ENCODE results near the gene NIPBL. TPM values are rescaled to one million over a fixed set of nuclear protein-coding genes. Genes with fewer than 3 reads are reported as not detected.

NIPBL gene
- total RNA-seq, 1 experiment from 2014 or later: 48.3 TPM

DNA sequence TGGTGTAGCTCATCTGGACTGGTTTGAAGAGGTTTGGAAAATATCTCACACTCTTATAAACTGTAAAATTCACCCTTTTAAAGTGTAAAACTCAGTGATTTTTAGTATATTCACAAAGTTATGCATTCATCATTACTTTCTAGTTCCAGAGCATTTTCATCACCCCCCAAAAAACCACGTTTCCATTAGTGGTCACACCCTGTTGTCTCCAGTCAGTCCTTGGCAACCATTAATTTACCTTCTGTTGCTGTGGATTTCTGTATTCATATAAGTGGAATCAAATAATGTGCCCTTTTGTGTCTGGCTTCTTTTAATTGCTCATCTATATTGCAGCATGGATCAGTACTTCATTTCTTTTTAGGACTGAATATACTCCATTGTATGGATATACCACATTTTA, 18.4 kb downstream of the NIPBL start:
- Mint-ChIP-seq H3K4me3 (no peak overlapping the region), H3K27me3 (ENCODE audit: low read depth) (no peaks in the 10 kb centered on the region), H3K4me1 (peaks cover 26% of the 10 kb centered on the region), H3K27ac (no peak overlapping the region), H3K9me3 (peaks cover 10% of the 10 kb centered on the region), H3K36me3 (peaks cover 11% of the 10 kb centered on the region)
- ATAC-seq: no peak
- CTCF ChIA-PET: no interaction called here
- DNase-seq (ENCODE audit: low spot score): no peak
- POLR2A ChIA-PET: no interaction called here
- TF ChIP-seq, protein P1, sequence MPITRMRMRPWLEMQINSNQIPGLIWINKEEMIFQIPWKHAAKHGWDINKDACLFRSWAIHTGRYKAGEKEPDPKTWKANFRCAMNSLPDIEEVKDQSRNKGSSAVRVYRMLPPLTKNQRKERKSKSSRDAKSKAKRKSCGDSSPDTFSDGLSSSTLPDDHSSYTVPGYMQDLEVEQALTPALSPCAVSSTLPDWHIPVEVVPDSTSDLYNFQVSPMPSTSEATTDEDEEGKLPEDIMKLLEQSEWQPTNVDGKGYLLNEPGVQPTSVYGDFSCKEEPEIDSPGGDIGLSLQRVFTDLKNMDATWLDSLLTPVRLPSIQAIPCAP (CRISPR knock-in tag; IDR thresholded peaks at IDR 0.05): no peak
- TF ChIP-seq, protein P2, sequence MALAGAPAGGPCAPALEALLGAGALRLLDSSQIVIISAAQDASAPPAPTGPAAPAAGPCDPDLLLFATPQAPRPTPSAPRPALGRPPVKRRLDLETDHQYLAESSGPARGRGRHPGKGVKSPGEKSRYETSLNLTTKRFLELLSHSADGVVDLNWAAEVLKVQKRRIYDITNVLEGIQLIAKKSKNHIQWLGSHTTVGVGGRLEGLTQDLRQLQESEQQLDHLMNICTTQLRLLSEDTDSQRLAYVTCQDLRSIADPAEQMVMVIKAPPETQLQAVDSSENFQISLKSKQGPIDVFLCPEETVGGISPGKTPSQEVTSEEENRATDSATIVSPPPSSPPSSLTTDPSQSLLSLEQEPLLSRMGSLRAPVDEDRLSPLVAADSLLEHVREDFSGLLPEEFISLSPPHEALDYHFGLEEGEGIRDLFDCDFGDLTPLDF (CRISPR knock-in tag; IDR thresholded peaks at IDR 0.05): no peak
- TF ChIP-seq ZNF219 (CRISPR knock-in tag; IDR thresholded peaks at IDR 0.05; ENCODE audit: borderline replicate concordance): no peak
- TF ChIP-seq, protein P3, sequence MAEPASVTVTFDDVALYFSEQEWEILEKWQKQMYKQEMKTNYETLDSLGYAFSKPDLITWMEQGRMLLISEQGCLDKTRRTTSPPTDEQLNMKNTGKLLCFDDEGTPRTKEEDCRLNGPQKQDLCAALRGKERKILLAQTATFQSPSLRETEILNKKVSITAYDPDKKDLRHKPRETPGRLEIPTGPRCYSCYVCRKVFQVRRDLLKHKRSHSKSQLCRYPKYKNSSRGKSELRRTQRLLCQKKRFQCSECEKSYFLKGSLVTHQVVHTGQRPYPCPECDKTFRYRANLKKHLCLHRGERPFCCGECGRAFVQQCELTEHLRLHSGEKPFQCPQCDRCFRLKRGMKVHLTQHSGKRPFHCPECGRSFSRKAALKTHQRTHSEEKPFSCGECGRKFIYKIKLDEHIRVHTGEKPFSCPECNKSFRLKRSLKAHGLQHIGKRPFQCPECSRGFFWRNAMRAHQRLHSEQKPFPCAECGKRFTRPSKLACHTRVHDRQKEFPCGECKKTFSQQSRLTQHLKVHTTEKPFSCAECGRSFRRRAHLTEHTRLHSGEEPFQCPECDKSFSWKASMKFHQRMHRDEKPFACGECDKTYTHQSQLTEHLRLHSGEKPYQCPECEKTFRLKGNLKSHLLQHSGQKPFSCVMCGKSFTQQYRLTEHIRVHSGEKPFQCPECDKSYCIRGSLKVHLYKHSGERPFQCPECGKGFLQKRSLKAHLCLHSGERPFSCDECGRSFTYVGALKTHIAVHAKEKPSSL (CRISPR knock-in tag; conservative IDR thresholded peaks at IDR 0.05): no peak
- TF ChIP-seq JAZF1 (CRISPR knock-in tag; IDR thresholded peaks at IDR 0.05): no peak
- no peak for TF ChIP-seq TCF7 (CRISPR knock-in tag; IDR thresholded peaks at IDR 0.05; ENCODE audit: low read depth)
- TF ChIP-seq ELF4 (CRISPR knock-in tag; IDR thresholded peaks at IDR 0.05; ENCODE audit: low read depth): no peak
- TF ChIP-seq, protein P4, sequence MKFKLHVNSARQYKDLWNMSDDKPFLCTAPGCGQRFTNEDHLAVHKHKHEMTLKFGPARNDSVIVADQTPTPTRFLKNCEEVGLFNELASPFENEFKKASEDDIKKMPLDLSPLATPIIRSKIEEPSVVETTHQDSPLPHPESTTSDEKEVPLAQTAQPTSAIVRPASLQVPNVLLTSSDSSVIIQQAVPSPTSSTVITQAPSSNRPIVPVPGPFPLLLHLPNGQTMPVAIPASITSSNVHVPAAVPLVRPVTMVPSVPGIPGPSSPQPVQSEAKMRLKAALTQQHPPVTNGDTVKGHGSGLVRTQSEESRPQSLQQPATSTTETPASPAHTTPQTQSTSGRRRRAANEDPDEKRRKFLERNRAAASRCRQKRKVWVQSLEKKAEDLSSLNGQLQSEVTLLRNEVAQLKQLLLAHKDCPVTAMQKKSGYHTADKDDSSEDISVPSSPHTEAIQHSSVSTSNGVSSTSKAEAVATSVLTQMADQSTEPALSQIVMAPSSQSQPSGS (CRISPR knock-in tag; IDR thresholded peaks at IDR 0.05; ENCODE audit: borderline replicate concordance, low read depth): no peak
- no peak for TF ChIP-seq EMX1 (CRISPR knock-in tag; IDR thresholded peaks at IDR 0.05)
- no peak for TF ChIP-seq ZNF423 (CRISPR knock-in tag; IDR thresholded peaks at IDR 0.05)
- no peak for TF ChIP-seq TEAD1 (CRISPR knock-in tag; IDR thresholded peaks at IDR 0.05)
- TF ChIP-seq KAT7 (CRISPR knock-in tag; IDR thresholded peaks at IDR 0.05; ENCODE audit: borderline replicate concordance): no peak
- no peak for TF ChIP-seq CREM (CRISPR knock-in tag; IDR thresholded peaks at IDR 0.05)
- no peak for TF ChIP-seq SMAD4 (CRISPR knock-in tag; IDR thresholded peaks at IDR 0.05)
- TF ChIP-seq RORB (CRISPR knock-in tag; IDR thresholded peaks at IDR 0.05): no peak

DNA sequence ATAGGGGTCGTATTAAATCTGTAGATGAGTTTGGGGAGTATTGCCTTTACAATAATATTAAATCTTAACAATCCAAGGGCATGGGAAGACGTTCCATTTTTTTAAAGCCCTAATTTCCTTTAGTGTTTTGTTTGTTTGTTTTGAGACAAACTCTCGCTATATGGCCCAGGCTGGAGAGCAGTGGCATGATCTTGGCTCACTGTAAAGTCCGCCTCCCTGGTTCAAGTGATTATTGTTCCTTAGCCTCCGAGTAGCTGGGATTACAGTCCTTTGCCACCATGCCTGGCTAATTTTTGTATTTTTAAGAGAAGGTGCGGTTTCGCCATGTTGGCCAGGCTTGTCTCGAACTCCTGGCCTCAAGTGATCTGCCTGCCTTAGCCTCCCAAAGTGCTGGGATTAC, 19.9 kb downstream of the NIPBL start:
- Mint-ChIP-seq H3K4me3 (no peak overlapping the region), H3K9me3 (peaks cover 14% of the 10 kb centered on the region), H3K4me1 (peaks cover 37% of the 10 kb centered on the region), H3K27me3 (ENCODE audit: low read depth) (no peaks in the 10 kb centered on the region), H3K36me3 (peaks cover 13% of the 10 kb centered on the region), H3K27ac (peak overlapping the region; percentile 32)
- ATAC-seq (no peak), DNase-seq (ENCODE audit: low spot score) (no peak)
- POLR2A ChIA-PET: no interaction called here
- CTCF ChIA-PET: no interaction called here
- TF ChIP-seq, protein P5, sequence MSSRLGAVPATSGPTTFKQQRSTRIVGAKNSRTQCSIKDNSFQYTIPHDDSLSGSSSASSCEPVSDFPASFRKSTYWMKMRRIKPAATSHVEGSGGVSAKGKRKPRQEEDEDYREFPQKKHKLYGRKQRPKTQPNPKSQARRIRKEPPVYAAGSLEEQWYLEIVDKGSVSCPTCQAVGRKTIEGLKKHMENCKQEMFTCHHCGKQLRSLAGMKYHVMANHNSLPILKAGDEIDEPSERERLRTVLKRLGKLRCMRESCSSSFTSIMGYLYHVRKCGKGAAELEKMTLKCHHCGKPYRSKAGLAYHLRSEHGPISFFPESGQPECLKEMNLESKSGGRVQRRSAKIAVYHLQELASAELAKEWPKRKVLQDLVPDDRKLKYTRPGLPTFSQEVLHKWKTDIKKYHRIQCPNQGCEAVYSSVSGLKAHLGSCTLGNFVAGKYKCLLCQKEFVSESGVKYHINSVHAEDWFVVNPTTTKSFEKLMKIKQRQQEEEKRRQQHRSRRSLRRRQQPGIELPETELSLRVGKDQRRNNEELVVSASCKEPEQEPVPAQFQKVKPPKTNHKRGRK (CRISPR knock-in tag; IDR thresholded peaks at IDR 0.05; ENCODE audit: borderline replicate concordance): no peak
- TF ChIP-seq ZNF671 (CRISPR knock-in tag; IDR thresholded peaks at IDR 0.05): no peak
- TF ChIP-seq GABPB1 (CRISPR knock-in tag; IDR thresholded peaks at IDR 0.05): no peak
- no peak for TF ChIP-seq NR3C1 (CRISPR knock-in tag; conservative IDR thresholded peaks at IDR 0.05; ENCODE audit: low read depth)
- no peak for TF ChIP-seq ZNF263 (CRISPR knock-in tag; IDR thresholded peaks at IDR 0.05; ENCODE audit: low read depth)
- TF ChIP-seq, protein P6, sequence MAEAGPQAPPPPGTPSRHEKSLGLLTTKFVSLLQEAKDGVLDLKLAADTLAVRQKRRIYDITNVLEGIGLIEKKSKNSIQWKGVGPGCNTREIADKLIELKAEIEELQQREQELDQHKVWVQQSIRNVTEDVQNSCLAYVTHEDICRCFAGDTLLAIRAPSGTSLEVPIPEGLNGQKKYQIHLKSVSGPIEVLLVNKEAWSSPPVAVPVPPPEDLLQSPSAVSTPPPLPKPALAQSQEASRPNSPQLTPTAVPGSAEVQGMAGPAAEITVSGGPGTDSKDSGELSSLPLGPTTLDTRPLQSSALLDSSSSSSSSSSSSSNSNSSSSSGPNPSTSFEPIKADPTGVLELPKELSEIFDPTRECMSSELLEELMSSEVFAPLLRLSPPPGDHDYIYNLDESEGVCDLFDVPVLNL (CRISPR knock-in tag; IDR thresholded peaks at IDR 0.05; ENCODE audit: borderline replicate concordance, low read depth): no peak
- TF ChIP-seq, protein P7, sequence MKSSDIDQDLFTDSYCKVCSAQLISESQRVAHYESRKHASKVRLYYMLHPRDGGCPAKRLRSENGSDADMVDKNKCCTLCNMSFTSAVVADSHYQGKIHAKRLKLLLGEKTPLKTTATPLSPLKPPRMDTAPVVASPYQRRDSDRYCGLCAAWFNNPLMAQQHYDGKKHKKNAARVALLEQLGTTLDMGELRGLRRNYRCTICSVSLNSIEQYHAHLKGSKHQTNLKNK (CRISPR knock-in tag; IDR thresholded peaks at IDR 0.05): no peak
- TF ChIP-seq, protein P8, sequence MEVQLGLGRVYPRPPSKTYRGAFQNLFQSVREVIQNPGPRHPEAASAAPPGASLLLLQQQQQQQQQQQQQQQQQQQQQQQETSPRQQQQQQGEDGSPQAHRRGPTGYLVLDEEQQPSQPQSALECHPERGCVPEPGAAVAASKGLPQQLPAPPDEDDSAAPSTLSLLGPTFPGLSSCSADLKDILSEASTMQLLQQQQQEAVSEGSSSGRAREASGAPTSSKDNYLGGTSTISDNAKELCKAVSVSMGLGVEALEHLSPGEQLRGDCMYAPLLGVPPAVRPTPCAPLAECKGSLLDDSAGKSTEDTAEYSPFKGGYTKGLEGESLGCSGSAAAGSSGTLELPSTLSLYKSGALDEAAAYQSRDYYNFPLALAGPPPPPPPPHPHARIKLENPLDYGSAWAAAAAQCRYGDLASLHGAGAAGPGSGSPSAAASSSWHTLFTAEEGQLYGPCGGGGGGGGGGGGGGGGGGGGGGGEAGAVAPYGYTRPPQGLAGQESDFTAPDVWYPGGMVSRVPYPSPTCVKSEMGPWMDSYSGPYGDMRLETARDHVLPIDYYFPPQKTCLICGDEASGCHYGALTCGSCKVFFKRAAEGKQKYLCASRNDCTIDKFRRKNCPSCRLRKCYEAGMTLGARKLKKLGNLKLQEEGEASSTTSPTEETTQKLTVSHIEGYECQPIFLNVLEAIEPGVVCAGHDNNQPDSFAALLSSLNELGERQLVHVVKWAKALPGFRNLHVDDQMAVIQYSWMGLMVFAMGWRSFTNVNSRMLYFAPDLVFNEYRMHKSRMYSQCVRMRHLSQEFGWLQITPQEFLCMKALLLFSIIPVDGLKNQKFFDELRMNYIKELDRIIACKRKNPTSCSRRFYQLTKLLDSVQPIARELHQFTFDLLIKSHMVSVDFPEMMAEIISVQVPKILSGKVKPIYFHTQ (CRISPR knock-in tag; IDR thresholded peaks at IDR 0.05): no peak
- no peak for TF ChIP-seq RORB (CRISPR knock-in tag; IDR thresholded peaks at IDR 0.05)

Data from WTC11 (cell line).